Bone marrow (tissue), 2 donors: ENCODE results near the gene ABCA2.

Experiments
- DNase-seq, 2 donors: peaks; one replicate each; lab custom pipeline; 2025; lab: John Stamatoyannopoulos, UW

ABCA2 gene

GRCh38 chr9:137029058-137029936, 1.3 kb upstream of the ABCA2 start:
- peak; percentile 51 to 72 for DNase-seq

GRCh38 chr9:137028263-137029057, 423 bp upstream of the ABCA2 start:
- DNase-seq: peak; percentile 22 to 44

GRCh38 chr9:137026828-137027227, 1.2 kb downstream of the ABCA2 start:
- DNase-seq: no peak

DNA sequence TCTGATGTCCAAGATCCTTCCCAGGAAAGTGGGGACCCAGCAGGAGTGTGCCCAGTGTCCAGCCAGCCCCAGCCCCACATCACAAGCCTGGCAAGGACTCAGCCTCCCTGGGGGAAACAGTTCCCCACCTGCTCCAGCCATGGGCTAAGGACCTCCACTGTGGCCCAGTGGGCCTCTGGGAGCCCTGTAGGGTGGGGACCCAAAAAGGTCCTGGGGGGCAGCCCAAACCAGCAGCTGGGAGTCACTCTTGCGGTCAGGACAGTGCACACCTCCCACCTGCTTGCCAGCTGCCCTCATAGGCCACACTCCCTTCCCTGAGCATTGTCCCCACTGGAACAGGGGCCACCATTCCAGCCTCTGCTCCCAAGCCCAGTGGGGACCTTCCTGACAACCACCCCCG, 1.7 kb downstream of the ABCA2 start:
- DNase-seq: no peak

DNA sequence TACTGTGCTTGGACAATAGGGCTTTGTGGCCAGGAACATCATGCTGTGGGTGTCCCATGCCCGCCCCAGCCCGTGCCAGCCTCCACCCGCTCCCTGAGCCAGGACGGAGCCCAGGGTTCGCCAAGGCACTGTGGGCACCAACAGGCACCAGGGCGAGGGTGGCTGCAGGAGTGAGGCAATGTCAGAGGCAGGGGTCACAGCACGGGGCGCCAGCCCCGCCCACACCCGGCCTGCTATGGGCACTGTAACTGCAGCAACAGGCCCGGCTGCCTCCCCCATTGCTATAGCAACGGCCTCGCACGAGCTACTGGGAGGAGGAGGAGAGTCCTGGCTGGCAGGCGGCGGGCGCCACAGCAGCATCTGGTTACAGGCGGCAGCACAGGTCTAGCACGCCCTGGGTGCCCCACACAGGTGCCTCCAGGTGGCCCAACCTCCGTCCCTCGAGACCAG, 2.5 kb downstream of the ABCA2 start:
- no peak for DNase-seq

- DNase-seq: no peak
Measured at GRCh38 chr9:137023583-137023991, 4.5 kb downstream of the ABCA2 start.

GRCh38 chr9:137023157-137023556, 4.9 kb downstream of the ABCA2 start:
- DNase-seq: no peak

- no peak for DNase-seq
Measured at GRCh38 chr9:137022662-137023008, 5.4 kb downstream of the ABCA2 start.

- peak; percentile 38 to 53 for DNase-seq
Measured at GRCh38 chr9:137021979-137022661, 5.9 kb downstream of the ABCA2 start.

DNA sequence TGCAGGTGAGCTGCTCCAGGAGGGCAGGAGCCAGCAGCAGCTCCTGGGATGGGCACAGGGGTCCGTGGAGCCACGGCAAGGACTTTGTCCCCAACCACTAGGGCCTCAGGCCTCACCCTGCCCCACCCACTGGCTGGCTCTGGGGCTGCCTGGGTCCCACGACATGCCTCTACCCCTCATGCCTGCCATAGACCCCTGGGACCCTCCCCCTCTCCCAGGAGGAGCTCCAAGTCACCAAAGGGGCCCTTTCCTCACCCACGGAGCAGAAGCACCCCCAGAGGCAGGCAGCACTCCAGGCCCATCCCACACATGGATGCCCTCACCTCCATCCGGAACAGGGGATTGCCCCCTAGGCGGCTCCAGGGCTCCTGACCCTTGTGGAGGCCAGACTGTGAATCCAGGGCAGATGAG, 6.5 kb downstream of the ABCA2 start:
- DNase-seq: no peak

GRCh38 chr9:137020771-137021567, 7.1 kb downstream of the ABCA2 start:
- no peak for DNase-seq

DNA sequence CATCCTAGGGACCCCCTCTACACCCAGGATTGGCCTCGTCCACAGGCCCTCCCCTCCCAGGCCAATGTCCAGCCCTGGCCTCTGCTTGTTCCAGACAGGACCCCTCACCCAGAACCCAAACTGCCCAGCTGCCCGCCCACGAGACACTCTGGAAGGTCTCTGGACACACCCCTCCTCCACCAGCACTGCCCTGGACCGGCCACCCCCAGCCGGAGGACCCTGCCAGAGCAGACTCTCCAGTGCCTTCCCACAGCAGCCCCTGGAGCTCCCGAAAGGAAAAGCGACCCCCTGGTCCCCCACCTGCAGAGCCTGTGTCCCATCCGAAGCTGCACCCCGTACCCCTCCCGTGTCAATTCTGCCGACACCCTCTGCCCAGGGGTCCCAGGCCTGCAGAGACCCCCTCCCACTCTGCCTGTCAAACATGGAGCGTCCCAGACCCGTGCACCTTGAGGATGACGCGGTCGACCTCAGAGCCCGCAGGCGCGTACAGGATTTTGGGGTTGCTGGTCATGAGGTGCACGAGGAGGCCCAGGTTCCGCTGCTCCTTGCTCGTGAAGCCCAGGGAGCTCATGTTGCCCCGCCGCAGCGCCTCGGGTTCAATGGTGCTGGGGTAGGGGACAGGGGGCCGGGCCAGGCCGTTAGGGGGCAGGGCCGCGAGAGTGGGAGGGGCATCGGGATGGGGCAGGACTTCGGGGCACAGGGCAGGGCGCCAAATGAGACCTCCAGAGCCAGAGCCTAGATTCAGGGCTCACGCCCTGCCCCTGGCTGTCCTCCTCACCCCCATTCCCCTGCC, 8.0 kb downstream of the ABCA2 start:
- no peak for DNase-seq

DNA sequence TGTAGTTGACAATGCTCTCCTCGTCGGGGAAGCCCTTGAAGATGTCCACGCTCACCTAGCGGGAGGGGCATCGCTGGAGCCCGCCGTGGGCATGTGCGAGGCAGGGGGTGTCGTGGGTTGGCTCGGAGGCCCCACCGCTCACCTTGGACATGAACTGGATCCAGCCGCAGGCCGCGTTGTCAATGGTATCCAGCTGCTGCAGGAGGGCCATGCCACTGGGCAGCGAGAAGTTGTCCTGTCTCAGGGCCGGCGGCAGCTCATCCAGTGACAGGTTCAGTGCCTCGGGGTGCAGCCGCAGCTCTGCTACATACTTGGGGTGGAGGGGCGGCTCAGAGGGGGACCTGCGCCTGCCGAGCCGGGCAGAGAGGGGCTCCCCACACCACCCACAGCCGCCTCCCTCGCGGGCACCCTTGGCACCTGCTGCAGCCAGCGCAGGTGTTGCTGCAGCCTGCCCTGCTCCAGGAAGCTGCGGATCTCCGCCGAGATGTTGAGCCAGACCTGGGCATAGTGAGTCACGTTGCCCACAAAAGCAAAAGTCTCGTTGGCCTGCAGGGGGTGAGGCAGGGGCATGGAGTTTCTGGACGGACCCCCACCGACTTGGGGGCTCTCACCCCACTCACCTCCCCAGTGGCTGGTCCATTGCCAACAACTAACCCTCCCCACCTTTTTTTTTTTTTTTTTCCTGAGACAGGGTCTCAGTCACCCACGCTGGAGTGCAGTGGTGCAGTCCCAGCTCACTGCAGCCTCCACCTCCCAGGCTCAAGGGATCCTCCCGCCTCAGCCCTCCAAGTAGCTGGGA, 9.1 kb downstream of the ABCA2 start:
- DNase-seq: no peak

- DNase-seq: no peak
Measured at GRCh38 chr9:137017791-137018497, 10.1 kb downstream of the ABCA2 start.

DNA sequence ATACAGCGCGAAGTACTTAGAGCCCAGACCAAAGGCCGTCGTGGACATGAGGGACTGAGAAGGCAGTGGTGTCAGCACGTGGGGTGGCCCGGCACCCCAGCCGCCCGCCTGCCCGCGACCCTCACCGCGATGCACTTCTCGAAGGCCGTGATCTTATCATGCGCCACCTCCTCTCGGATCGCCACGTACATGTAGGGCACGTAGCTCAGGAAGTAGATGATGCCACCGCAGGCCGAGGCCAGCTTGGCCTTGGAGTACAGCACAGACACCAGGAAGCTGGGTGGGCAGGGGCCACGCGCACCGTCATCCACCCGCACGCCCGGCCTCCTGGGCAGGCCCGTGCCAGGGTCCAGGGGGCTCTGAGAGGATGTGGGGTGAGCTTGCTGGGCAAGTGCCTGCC, 11.0 kb downstream of the ABCA2 start:
- no peak for DNase-seq

GRCh38 chr9:137016436-137016835, 11.6 kb downstream of the ABCA2 start:
- no peak for DNase-seq

GRCh38 chr9:137015976-137016375, 12.1 kb downstream of the ABCA2 start:
- no peak for DNase-seq

DNA sequence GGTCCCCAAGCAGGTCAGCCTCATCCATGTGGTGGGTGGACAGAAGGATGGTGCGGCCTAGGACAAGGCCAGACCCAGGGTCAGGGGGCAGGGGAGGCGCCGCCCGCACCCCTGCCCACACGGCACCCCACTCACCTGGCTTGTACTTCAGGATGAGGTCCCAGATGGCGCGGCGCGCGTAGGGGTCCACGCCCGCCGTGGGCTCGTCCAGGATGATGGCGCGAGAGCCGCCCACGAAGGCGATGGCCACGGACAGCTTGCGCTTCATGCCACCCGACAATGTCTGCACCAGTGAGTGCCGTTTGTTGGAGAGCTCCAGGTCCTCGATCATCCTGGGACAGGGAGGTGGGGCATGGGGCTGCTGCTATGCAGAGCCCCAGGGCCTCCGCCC, 12.5 kb downstream of the ABCA2 start:
- DNase-seq: no peak

DNA sequence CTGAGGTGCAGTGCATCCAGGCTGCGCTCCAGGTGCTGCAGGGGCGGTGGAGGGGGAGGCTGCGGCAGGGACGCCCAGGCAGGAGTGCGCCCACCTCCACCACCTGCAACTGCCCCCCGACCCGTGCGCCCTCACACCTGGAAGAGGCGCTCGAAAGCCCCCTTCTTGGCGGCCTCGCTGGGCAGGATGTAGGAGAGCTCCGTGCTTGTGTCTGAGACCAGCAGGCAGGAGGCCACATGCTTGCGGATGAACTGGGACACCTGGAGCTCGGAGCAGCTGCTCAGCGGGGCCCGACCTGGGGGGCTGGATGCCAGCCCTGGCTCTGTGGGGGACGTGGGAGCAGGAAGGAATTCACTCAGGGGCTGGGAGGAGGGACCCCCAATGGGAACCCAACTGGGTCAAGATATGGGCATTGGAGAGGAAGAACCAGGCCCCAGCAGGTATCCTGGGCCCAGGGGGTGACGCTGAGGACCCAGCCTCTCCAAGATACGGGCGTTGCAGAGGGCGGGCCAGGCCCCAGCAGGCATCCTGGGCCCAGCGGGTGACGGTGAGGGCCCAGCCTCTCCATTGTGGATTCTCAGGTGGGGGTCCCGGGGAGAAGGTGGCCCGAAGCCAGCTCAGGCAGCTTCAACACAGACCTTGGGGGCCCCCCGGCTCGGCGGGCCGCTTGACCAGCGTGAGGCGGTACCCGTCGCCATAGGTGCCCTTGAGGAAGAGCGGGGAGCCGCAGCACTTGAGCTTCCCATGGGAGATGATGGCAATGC, 13.1 kb downstream of the ABCA2 start:
- no peak for DNase-seq
